Smooth muscle cell (in vitro differentiated cells): ENCODE data around the gene ERBB2. TPM values are rescaled to one million over a fixed set of nuclear protein-coding genes. Genes with fewer than 3 reads are reported as not detected.

Source experiments
- DNase-seq: peaks from one replicate; lab custom pipeline; 2025; ENCODE audit not compliant: unreplicated experiment; lab: John Stamatoyannopoulos, UW
- H2AFZ ChIP-seq: fragments of 200-600 bp; sonication (generic); 2 replicates; pipeline ENCODE4 v1.6.0; 2016; ENCODE audit warnings: antibody characterized with exemption, low read depth, mild to moderate bottlenecking
- H3F3A ChIP-seq: fragments of 200-600 bp; sonication (generic); 2 replicates; pipeline ENCODE4 v1.6.0; 2017; ENCODE audit warnings: antibody characterized with exemption, low read depth
- H3K27ac ChIP-seq: fragments of 200-600 bp; sonication (generic); 2 replicates; pipeline ENCODE4 v1.5.1; 2016; ENCODE audit warnings: low read depth, mild to moderate bottlenecking
- H3K27me3 ChIP-seq: fragments of 200-600 bp; sonication (generic); 2 replicates; pipeline ENCODE4 v1.6.1; 2016; ENCODE audit warnings: low read depth, mild to moderate bottlenecking
- H3K36me3 ChIP-seq: fragments of 200-600 bp; sonication (generic); 2 replicates; pipeline ENCODE4 v1.5.1; 2016; ENCODE audit warnings: low read depth
- H3K4me1 ChIP-seq: fragments of 200-600 bp; sonication (generic); 2 replicates; pipeline ENCODE4 v1.5.1; 2016; ENCODE audit warnings: low read depth
- H3K4me2 ChIP-seq: fragments of 200-600 bp; sonication (generic); 2 replicates; pipeline ENCODE4 v1.6.0; 2016; ENCODE audit warnings: mild to moderate bottlenecking
- H3K4me3 ChIP-seq: fragments of 200-600 bp; sonication (generic); 2 replicates; pipeline ENCODE4 v1.5.1; 2016; ENCODE audit warnings: mild to moderate bottlenecking
- H3K79me2 ChIP-seq: fragments of 200-600 bp; sonication (generic); 2 replicates; pipeline ENCODE4 v1.6.0; 2016; ENCODE audit warnings: low read depth, mild to moderate bottlenecking
- H3K9ac ChIP-seq: fragments of 200-600 bp; sonication (generic); 2 replicates; pipeline ENCODE4 v1.6.0; 2016; ENCODE audit warnings: low read depth
- H3K9me3 ChIP-seq: fragments of 200-600 bp; sonication (generic); replicated peaks from 2 replicates; pipeline ENCODE4 v1.5.1; 2016; ENCODE audit warnings: low read depth
- H4K20me1 ChIP-seq: fragments of 200-600 bp; sonication (generic); 2 replicates; pipeline ENCODE4 v1.6.0; 2016; ENCODE audit warnings: low read depth
- CTCF ChIP-seq: fragments of 200-600 bp; sonication (generic); IDR thresholded peaks from 2 replicates; pipeline ENCODE4 v1.5.1; 2017; ENCODE audit warnings: borderline replicate concordance, mild to moderate bottlenecking, antibody characterized with exemption; ENCODE audit not compliant: insufficient read depth, poor library complexity, severe bottlenecking
- WGBS: methylation state at CpG from one replicate; pipeline ENCODE4 v1.1.7; 2016; ENCODE audit warnings: low lambda C conversion rate; 5-methylcytosine and 5-hydroxymethylcytosine counted together
- polyA plus RNA-seq: library from polyadenylated mRNA; unstranded; fragments of >200 nt; fragmentation: Nextera tagmentation; extraction: Ambion mirVana; gene quantifications from 2 replicates; pipeline ENCODE4 v1.2.1, GENCODE V29; 2016
- total RNA-seq: library from RNA; depleted of rRNA; stranded (reverse); fragments of >200 nt; gene quantifications from 2 replicates; pipeline ENCODE4 v1.2.3, GENCODE V29; 2014

ERBB2 gene
- total and polyA plus RNA-seq, 2 experiments from 2014 or later, result 49.4 to 53.6 TPM

- Histone ChIP-seq H3K9me3 (no peaks in the 10 kb centered on the region), H3K36me3 (no peaks in the 10 kb centered on the region), H3F3A (no peaks in the 10 kb centered on the region), H3K27ac (no peak overlapping the region), H3K27me3 (peaks cover 17% of the 10 kb centered on the region), H3K79me2 (no peaks in the 10 kb centered on the region), H4K20me1 (no peaks in the 10 kb centered on the region), H2AFZ (no peak overlapping the region), H3K4me2 (no peak overlapping the region), H3K4me3 (no peak overlapping the region), H3K9ac (no peak overlapping the region), H3K4me1 (no peaks in the 10 kb centered on the region)
- WGBS, result 41% methylated on average over 11 of the region's 11 CpGs
- no peak for DNase-seq
- TF ChIP-seq CTCF, result no peak
Measured at GRCh38 chr17:39674702-39675389, 25.0 kb upstream of the ERBB2 start.

GRCh38 chr17:39675390-39676082, 24.3 kb upstream of the ERBB2 start:
- no peak overlapping the region for H3K27ac ChIP-seq
- H3K4me3 ChIP-seq, result no peak overlapping the region
- DNase-seq, result no peak
- H3K79me2 ChIP-seq, result no peaks in the 10 kb centered on the region
- no peak overlapping the region for H2AFZ ChIP-seq
- H3K4me2 ChIP-seq, result no peak overlapping the region
- H3F3A ChIP-seq, result no peaks in the 10 kb centered on the region
- H3K4me1 ChIP-seq, result no peaks in the 10 kb centered on the region
- 81% methylated on average over 9 of the region's 10 CpGs for WGBS
- no peaks in the 10 kb centered on the region for H3K36me3 ChIP-seq
- H4K20me1 ChIP-seq, result no peaks in the 10 kb centered on the region
- peaks cover 10% of the 10 kb centered on the region for H3K27me3 ChIP-seq
- H3K9ac ChIP-seq, result no peak overlapping the region
- no peak for TF ChIP-seq CTCF
- H3K9me3 ChIP-seq, result no peaks in the 10 kb centered on the region

- Histone ChIP-seq H3K27ac (no peak overlapping the region), H3F3A (no peaks in the 10 kb centered on the region), H3K4me1 (no peaks in the 10 kb centered on the region), H3K9me3 (no peaks in the 10 kb centered on the region), H3K79me2 (no peaks in the 10 kb centered on the region), H3K27me3 (peaks cover 4% of the 10 kb centered on the region), H3K4me2 (no peak overlapping the region), H2AFZ (no peak overlapping the region), H4K20me1 (no peaks in the 10 kb centered on the region), H3K9ac (no peak overlapping the region), H3K36me3 (no peaks in the 10 kb centered on the region), H3K4me3 (no peak overlapping the region)
- DNase-seq, result no peak
- WGBS, result 76% methylated on average over 7 of the region's 7 CpGs
- no peak for TF ChIP-seq CTCF
Measured at GRCh38 chr17:39676198-39676819, 23.6 kb upstream of the ERBB2 start.
